ENCODE data around the gene ASTN1.
A peak's percentile ranks its signal among the peaks of the same experiment; 100 is the strongest.

Gene ASTN1

DNA sequence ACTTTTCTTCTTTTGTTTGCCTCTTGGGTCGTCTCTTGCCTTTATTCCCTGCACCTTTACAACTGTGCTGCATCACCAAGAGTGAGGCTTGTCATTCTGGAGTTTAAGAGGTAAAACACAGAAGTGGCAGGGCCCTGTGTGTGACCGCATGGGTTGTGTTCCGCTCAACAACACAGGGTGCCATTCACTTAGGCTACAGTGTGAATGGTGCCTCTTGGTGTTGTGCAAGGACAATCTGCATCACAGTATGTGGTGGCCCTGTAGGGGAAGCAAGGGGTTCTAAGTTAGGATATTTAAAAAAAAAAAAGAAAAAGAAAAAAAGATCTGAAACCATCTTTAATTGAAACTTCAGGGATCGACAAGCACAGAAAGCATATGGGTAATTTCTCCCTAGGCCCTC is 44.4 kb upstream of the ASTN1 start:
- Histone ChIP-seq H3K36me3 (ENCODE audit: control insufficient read depth in 2 of 2, insufficient read depth in 1 of 2, low read length in 2 of 2) (no peaks in the 10 kb centered on the region), H3K9me3 (ENCODE audit: control insufficient read depth, insufficient read depth, low read depth, low read length) (no peaks in the 10 kb centered on the region), H3K4me1 (ENCODE audit: control insufficient read depth, insufficient read depth, low read length) (peaks cover 16% of the 10 kb centered on the region), H3K27ac (ENCODE audit: extremely low read depth, low read depth, low read length) (no peak overlapping the region), H3K4me3 (ENCODE audit: low read depth, low read length) (no peak overlapping the region)
- no peak for TF ChIP-seq ZNF266 (tag by site-specific recombination; IDR thresholded peaks at IDR 0.05; ENCODE audit: low read depth)
- peak; percentile 39; the same call in 1 of the 2 replicates for TF ChIP-seq ZIC2 (tag by site-specific recombination; IDR thresholded peaks at IDR 0.05)
- ChIA-PET POLR2A (interaction anchor here (0.7 to 1.5 kb wide), 3 partner anchors 27 to 201 kb away, joined by 3 to 6 read pairs (median 4); no protein-coding TSS in a partner anchor), CTCF (interaction anchor here (1.2 kb wide), 1 partner anchor 47 kb away, joined by 8 read pairs; no protein-coding TSS in a partner anchor)

DNA sequence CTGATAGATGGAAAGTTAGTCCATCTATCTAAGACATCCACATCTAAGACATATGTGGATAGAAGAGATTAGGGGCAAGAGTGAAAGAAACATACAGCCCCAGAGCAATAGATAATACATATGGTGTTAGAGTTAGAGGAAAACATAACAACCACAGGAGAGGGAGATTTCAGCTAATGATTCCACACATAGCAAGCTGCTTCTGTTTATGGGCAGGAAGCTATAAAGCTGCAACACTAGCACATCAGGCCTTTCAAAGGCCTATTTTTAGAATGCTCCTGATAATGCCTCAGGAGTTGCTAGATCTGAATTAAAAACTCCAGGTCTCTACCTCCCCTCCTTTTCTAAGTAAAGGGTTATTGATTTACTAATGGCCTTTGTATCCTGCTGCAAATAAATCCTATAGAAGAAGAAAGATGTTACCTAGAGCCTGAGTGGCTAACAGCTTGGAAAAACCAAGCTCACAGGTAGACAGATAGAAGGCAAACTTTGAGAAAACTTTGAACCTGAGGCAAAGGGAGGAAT is 42.4 kb upstream of the ASTN1 start:
- POLR2A ChIA-PET = no interaction called here

DNA sequence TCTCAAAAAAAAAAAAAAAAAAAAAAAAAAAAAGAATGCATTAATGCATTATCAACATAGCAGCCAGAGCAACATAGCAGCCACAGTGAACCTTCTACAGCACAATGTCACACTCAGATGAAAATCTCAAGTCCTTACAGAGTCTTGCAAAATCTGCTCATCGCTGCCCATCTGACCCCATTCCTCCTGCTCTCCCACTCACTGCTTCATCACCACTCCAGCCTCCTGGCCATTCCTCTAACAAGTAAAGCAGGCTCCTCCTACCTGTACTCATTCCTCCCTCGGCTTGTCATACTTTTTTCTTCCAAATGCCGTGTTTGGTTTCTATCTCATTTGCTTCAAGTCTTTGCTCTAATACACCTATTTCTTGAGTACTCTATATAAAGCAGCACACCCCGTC is 35.8 kb upstream of the ASTN1 start:
- Histone ChIP-seq H3K4me3 (ENCODE audit: low read depth, low read length) (no peak overlapping the region), H3K4me1 (ENCODE audit: control insufficient read depth, insufficient read depth, low read length) (no peaks in the 10 kb centered on the region), H3K36me3 (ENCODE audit: control insufficient read depth in 2 of 2, insufficient read depth in 1 of 2, low read length in 2 of 2) (no peaks in the 10 kb centered on the region), H3K27ac (ENCODE audit: extremely low read depth, low read depth, low read length) (no peak overlapping the region), H3K9me3 (ENCODE audit: control insufficient read depth, insufficient read depth, low read depth, low read length) (no peaks in the 10 kb centered on the region)
- no peak for TF ChIP-seq ZNF248 (tag by site-specific recombination; IDR thresholded peaks at IDR 0.05)
- ChIA-PET POLR2A (no interaction called here), CTCF (interaction anchor here (0.6 to 0.7 kb wide), 2 partner anchors 645 to 740 kb away, joined by 3 read pairs; no protein-coding TSS in a partner anchor)

More for the DNA sequence above, 42.4 kb upstream of the ASTN1 start:
- Histone ChIP-seq H3K4me3 (ENCODE audit: low read depth, low read length) (no peak overlapping the region), H3K27ac (ENCODE audit: extremely low read depth, low read depth, low read length) (no peak overlapping the region), H3K36me3 (ENCODE audit: control insufficient read depth in 2 of 2, insufficient read depth in 1 of 2, low read length in 2 of 2) (no peaks in the 10 kb centered on the region), H3K9me3 (ENCODE audit: control insufficient read depth, insufficient read depth, low read depth, low read length) (no peaks in the 10 kb centered on the region), H3K4me1 (ENCODE audit: control insufficient read depth, insufficient read depth, low read length) (peaks cover 16% of the 10 kb centered on the region)
- TF ChIP-seq, protein P1, sequence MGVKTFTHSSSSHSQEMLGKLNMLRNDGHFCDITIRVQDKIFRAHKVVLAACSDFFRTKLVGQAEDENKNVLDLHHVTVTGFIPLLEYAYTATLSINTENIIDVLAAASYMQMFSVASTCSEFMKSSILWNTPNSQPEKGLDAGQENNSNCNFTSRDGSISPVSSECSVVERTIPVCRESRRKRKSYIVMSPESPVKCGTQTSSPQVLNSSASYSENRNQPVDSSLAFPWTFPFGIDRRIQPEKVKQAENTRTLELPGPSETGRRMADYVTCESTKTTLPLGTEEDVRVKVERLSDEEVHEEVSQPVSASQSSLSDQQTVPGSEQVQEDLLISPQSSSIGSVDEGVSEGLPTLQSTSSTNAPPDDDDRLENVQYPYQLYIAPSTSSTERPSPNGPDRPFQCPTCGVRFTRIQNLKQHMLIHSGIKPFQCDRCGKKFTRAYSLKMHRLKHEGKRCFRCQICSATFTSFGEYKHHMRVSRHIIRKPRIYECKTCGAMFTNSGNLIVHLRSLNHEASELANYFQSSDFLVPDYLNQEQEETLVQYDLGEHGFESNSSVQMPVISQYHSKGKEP (tag by site-specific recombination; IDR thresholded peaks at IDR 0.05) = peak; percentile 32; the same call in 1 of the 2 replicates
- no peak for TF ChIP-seq ZNF501 (tag by site-specific recombination; IDR thresholded peaks at IDR 0.05)
- CTCF ChIA-PET = interaction anchor here (0.8 to 1.5 kb wide), 2 partner anchors 25 kb away, joined by 3 to 4 read pairs; no protein-coding TSS in a partner anchor

DNA sequence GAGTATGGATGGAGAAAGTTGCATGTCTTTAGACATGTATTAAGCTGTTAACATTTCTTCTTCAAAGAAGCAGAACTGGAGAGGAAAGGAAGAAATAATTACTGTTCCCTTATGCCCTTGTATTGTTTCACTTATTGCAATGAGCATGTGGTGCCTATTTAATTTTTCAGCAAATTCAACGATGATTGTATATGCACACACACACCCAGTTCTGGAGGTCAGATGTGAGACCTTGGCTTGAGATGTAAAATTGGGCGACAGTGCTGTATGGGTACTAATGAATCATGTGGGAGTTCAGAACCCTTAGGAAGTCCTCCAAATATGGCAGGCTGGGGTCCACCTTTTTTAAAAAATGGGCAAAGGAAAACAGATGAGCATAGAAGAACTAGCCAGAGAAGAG is 33.7 kb upstream of the ASTN1 start:
- CTCF ChIA-PET = interaction anchor here (0.5 to 0.7 kb wide), 2 partner anchors 103 to 249 kb away, joined by 3 to 6 read pairs; no protein-coding TSS in a partner anchor
- Histone ChIP-seq H3K4me3 (ENCODE audit: low read depth, low read length) (no peak overlapping the region), H3K9me3 (ENCODE audit: control insufficient read depth, insufficient read depth, low read depth, low read length) (no peaks in the 10 kb centered on the region), H3K27ac (ENCODE audit: extremely low read depth, low read depth, low read length) (no peak overlapping the region), H3K36me3 (ENCODE audit: control insufficient read depth in 2 of 2, insufficient read depth in 1 of 2, low read length in 2 of 2) (no peaks in the 10 kb centered on the region), H3K4me1 (ENCODE audit: control insufficient read depth, insufficient read depth, low read length) (no peaks in the 10 kb centered on the region)
- POLR2A ChIA-PET = no interaction called here
- TF ChIP-seq, protein P2, sequence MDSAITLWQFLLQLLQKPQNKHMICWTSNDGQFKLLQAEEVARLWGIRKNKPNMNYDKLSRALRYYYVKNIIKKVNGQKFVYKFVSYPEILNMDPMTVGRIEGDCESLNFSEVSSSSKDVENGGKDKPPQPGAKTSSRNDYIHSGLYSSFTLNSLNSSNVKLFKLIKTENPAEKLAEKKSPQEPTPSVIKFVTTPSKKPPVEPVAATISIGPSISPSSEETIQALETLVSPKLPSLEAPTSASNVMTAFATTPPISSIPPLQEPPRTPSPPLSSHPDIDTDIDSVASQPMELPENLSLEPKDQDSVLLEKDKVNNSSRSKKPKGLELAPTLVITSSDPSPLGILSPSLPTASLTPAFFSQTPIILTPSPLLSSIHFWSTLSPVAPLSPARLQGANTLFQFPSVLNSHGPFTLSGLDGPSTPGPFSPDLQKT (IDR thresholded peaks at IDR 0.05; ENCODE audit: borderline replicate concordance, low read depth, low read length) = no peak
- TF ChIP-seq REPIN1 (tag by site-specific recombination; IDR thresholded peaks at IDR 0.05; ENCODE audit: low read depth) (no peak), SCRT1 (tag by site-specific recombination; IDR thresholded peaks at IDR 0.05; ENCODE audit: borderline replicate concordance) (no peak), KLF8 (tag by site-specific recombination; IDR thresholded peaks at IDR 0.05) (no peak), ZNF521 (tag by site-specific recombination; IDR thresholded peaks at IDR 0.05) (no peak), ZNF121 (tag by site-specific recombination; IDR thresholded peaks at IDR 0.05) (no peak)
- TF ChIP-seq, protein P3, sequence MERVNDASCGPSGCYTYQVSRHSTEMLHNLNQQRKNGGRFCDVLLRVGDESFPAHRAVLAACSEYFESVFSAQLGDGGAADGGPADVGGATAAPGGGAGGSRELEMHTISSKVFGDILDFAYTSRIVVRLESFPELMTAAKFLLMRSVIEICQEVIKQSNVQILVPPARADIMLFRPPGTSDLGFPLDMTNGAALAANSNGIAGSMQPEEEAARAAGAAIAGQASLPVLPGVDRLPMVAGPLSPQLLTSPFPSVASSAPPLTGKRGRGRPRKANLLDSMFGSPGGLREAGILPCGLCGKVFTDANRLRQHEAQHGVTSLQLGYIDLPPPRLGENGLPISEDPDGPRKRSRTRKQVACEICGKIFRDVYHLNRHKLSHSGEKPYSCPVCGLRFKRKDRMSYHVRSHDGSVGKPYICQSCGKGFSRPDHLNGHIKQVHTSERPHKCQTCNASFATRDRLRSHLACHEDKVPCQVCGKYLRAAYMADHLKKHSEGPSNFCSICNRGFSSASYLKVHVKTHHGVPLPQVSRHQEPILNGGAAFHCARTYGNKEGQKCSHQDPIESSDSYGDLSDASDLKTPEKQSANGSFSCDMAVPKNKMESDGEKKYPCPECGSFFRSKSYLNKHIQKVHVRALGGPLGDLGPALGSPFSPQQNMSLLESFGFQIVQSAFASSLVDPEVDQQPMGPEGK (tag by site-specific recombination; IDR thresholded peaks at IDR 0.05) = no peak
